Activated T-cell treated with anti-CD3 and anti-CD28 coated beads, Interleukin-2, amount 50 U/mL, for 72 hours (primary cell): ENCODE data around the gene STEEP1. TPM values are rescaled to one million over a fixed set of nuclear protein-coding genes. Genes with fewer than 3 reads are reported as not detected.

Source experiments
- ATAC-seq, 2 donors: fragments of 150-1000 bp; cut with Tn5 transposase; replicated peaks in 1 of 2; 2 replicates each; pipeline ENCODE4 v1.10.0; 2021; ENCODE audit warnings: moderate library complexity in 2 of 2, mild to moderate bottlenecking in 1 of 2
- DNase-seq, 2 donors: peaks; one replicate each; pipeline ENCODE4 v3.0.0; 2021 to 2022; ENCODE audit warnings: mixed read lengths in 1 of 2
- H3K27ac Mint-ChIP-seq: one replicate; pipeline ENCODE4 v1.8.0; 2022; ENCODE audit warnings: mild to moderate bottlenecking, moderate library complexity, mixed read lengths
- H3K27me3 Mint-ChIP-seq: one replicate; pipeline ENCODE4 v1.8.0; 2022; ENCODE audit warnings: low read depth, mixed read lengths
- H3K36me3 Mint-ChIP-seq, 2 donors: one replicate each; pipeline ENCODE4 v1.8.0; 2022; ENCODE audit warnings: mixed read lengths in 2 of 2, mild to moderate bottlenecking in 1 of 2; ENCODE audit not compliant: insufficient read depth in 2 of 2
- H3K4me1 Mint-ChIP-seq: one replicate; pipeline ENCODE4 v1.8.0; 2022; ENCODE audit warnings: low read depth, mixed read lengths
- H3K4me3 Mint-ChIP-seq, 2 donors: one replicate each; pipeline ENCODE4 v1.8.0; 2022; ENCODE audit warnings: mild to moderate bottlenecking in 2 of 2, mixed read lengths in 2 of 2, moderate library complexity in 2 of 2
- H3K9me3 Mint-ChIP-seq, 2 donors: one replicate each; pipeline ENCODE4 v1.8.0; 2022; ENCODE audit warnings: mixed read lengths in 2 of 2
- total RNA-seq, 2 donors: library from RNA; stranded (reverse); gene quantifications; one replicate each; pipeline ENCODE4 v1.2.3, GENCODE V29; 2022

Gene STEEP1
- total RNA-seq, 2 donors from 2014 or later = 22.1 to 23.5 TPM

DNA sequence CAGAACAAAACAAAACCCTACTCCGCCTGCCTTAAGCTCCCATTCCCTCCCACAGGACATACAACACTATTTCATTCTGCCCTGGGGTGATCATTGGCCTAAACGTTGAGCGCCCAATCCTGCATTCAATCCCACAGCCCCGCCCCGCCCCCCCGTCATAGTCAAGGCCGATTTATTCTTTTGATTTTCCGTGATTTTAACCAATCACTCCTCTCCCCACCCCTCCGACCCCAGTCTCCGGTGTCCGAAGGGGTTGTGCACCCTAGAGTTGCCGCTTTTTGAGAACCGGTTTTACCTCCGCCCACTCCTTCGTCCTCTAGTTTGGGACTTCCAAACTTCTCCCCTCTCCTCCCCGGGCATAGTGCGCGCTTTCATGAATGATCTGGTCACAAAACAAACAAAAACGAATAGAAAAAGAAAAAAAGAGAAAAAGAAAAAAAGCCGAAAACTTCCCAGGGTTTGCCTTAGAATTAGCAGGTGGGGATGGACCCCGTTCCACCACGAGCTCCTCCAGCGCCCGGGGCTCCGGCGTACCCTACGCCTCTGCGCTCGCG, 8.7 kb upstream of the STEEP1 start:
- Mint-ChIP-seq H3K4me3 (peak overlapping the region; percentile 84 to 90), H3K36me3 (peaks cover 0 to 4% of the 10 kb centered on the region in 2 donors), H3K27me3 (peaks cover 19% of the 10 kb centered on the region), H3K9me3 (no peaks in the 10 kb centered on the region), H3K27ac (peak overlapping the region; percentile 76), H3K4me1 (peaks cover 25% of the 10 kb centered on the region)
- ATAC-seq = peak; percentile 11 to 20
- no peak for DNase-seq

DNA sequence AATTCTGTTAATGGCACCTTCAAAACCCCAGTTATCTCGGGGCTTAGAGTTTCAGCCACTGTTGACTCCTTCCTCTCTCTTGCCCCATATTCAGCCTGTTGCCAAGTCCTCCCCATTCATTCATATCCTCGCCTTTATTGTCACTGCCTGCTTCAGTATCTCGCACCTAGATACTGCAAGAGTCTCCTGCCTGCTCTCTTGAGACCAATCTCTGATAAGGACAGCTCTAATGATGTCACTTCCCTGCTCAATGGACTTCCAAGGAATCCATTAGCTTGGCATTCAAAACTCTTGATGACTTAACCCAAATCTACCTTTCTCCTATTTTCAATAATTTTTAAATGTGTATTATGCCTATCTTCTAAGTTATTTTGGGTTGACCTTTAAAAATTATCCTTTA, 8.0 kb upstream of the STEEP1 start:
- H3K36me3 Mint-ChIP-seq = peaks cover 0 to 4% of the 10 kb centered on the region in 2 donors
- H3K4me1 Mint-ChIP-seq = peaks cover 20% of the 10 kb centered on the region
- H3K27ac Mint-ChIP-seq = peak overlapping the region; percentile 22
- H3K9me3 Mint-ChIP-seq = no peaks in the 10 kb centered on the region
- H3K4me3 Mint-ChIP-seq = peak overlapping the region; percentile 84 to 90
- H3K27me3 Mint-ChIP-seq = peaks cover 19% of the 10 kb centered on the region
- DNase-seq (no peak), ATAC-seq (no peak)

DNA sequence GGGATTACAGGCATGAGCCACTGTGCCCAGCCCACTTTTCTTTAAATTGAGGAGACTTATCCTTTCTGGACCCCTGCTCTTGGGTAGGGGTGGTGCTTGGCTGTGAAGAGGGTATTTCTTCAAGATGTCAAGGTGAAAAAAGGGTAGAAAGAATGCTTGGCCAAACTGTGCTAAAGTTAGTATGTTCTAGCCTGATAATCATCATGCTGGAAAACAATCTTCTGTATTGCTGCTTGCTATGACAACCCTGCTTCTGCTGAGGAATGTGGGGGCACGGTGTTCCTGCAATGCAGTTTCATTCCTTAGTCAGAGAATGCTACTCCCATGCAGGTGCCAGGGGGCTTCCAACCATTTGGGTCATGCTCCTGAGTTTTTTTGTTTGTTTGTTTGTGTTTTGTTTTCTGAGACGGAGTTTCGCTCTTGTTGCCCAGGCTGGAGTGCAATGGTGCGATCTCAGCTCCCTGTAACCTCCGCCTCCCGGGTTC, 5.2 kb upstream of the STEEP1 start:
- peaks cover 0 to 2% of the 10 kb centered on the region in 2 donors for H3K36me3 Mint-ChIP-seq
- DNase-seq (no peak), ATAC-seq (no peak)
- no peaks in the 10 kb centered on the region for H3K9me3 Mint-ChIP-seq
- peaks cover 33% of the 10 kb centered on the region for H3K27me3 Mint-ChIP-seq
- H3K4me1 Mint-ChIP-seq = peaks cover 15% of the 10 kb centered on the region
- no peak overlapping the region for H3K27ac Mint-ChIP-seq
- H3K4me3 Mint-ChIP-seq = no peak overlapping the region

DNA sequence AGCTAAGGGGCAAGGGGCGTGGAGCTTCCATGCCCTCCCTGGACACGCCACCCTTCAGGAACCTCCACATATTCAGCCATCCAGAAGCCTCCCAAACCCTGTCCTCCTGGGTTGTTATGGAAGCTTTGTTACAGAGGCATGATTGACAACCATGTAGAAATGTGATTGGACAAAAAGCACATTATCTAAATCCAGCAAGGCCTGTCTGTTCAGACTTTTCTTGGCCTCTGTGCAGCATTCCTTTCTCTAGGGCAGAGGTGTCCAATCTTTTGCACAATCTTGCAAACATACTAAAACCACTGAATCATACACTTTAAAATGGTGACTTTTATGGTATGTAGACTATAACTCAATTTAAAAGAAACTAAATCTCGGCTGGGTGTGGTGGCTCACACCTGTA, 12.7 kb downstream of the STEEP1 start:
- no peak for DNase-seq
- peaks cover 2 to 4% of the 10 kb centered on the region in 2 donors for H3K36me3 Mint-ChIP-seq
- no peak for ATAC-seq
- H3K4me3 Mint-ChIP-seq = no peak overlapping the region
- H3K4me1 Mint-ChIP-seq = no peaks in the 10 kb centered on the region
- no peaks in the 10 kb centered on the region for H3K9me3 Mint-ChIP-seq
- H3K27me3 Mint-ChIP-seq = peaks cover 6% of the 10 kb centered on the region
- H3K27ac Mint-ChIP-seq = no peak overlapping the region

GRCh38 chrX:119549327-119550016, 15.7 kb downstream of the STEEP1 start:
- ATAC-seq = no peak
- DNase-seq = no peak
- H3K4me3 Mint-ChIP-seq = no peak overlapping the region

GRCh38 chrX:119541188-119541587, 24.0 kb downstream of the STEEP1 start:
- no peaks in the 10 kb centered on the region for H3K9me3 Mint-ChIP-seq
- ATAC-seq (no peak), DNase-seq (no peak)
- no peaks in the 10 kb centered on the region for H3K27me3 Mint-ChIP-seq
- H3K27ac Mint-ChIP-seq = no peak overlapping the region
- H3K4me1 Mint-ChIP-seq = no peaks in the 10 kb centered on the region
- no peak overlapping the region for H3K4me3 Mint-ChIP-seq
- H3K36me3 Mint-ChIP-seq = peaks cover 0 to 5% of the 10 kb centered on the region in 2 donors

More at GRCh38 chrX:119549327-119550016, 15.7 kb downstream of the STEEP1 start:
- H3K27ac Mint-ChIP-seq = peak overlapping the region; percentile 42
- no peaks in the 10 kb centered on the region for H3K36me3 Mint-ChIP-seq
- H3K27me3 Mint-ChIP-seq = no peaks in the 10 kb centered on the region
- H3K4me1 Mint-ChIP-seq = no peaks in the 10 kb centered on the region
- no peaks in the 10 kb centered on the region for H3K9me3 Mint-ChIP-seq

DNA sequence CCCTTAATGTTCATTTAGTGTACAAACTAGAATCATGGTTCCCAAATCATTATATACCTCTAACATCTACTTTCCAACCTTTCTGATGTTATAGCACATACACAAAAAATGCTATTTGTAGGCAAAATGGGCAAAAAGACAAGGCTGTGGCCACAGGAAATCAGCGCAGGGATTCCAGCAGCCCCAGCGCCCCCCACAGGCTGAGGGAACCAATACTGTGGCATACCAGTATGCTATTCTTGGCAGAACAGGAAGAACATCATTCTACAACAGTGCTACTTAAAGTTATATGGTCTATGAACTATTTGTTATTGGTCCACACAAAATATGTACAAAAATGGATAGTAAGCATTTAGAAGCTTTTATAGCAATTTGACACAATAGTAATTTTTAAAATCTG, 25.3 kb downstream of the STEEP1 start:
- ATAC-seq (no peak), DNase-seq (peak in 1 of 2 donors; percentile 24)
- no peak overlapping the region for H3K27ac Mint-ChIP-seq
- H3K27me3 Mint-ChIP-seq = no peaks in the 10 kb centered on the region
- no peak overlapping the region for H3K4me3 Mint-ChIP-seq
- H3K4me1 Mint-ChIP-seq = no peaks in the 10 kb centered on the region
- peaks cover 0 to 5% of the 10 kb centered on the region in 2 donors for H3K36me3 Mint-ChIP-seq
- H3K9me3 Mint-ChIP-seq = no peaks in the 10 kb centered on the region

DNA sequence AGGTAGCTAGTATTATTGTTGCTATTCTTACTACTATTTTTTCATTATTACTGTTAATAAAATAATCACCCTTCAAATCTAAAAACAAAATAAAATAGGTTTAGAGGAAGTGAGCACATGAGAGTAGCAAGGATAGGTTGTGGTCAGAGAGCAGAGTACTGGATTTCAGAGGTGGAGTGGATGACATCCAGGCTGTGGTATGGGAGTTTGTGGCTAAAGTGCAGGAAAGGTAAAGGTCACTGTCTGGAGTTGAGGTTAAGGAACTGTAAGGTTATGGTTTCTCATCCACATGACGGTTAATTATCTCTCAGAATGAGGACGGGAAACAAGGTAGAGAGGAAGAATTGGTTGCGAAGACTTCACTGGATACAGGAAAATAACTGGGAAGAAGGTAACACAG, 27.7 kb downstream of the STEEP1 start:
- peaks cover 0 to 5% of the 10 kb centered on the region in 2 donors for H3K36me3 Mint-ChIP-seq
- H3K4me1 Mint-ChIP-seq = no peaks in the 10 kb centered on the region
- DNase-seq (no peak), ATAC-seq (no peak)
- no peak overlapping the region for H3K4me3 Mint-ChIP-seq
- no peaks in the 10 kb centered on the region for H3K9me3 Mint-ChIP-seq
- peak overlapping the region; percentile 4 for H3K27ac Mint-ChIP-seq
- no peaks in the 10 kb centered on the region for H3K27me3 Mint-ChIP-seq

GRCh38 chrX:119529345-119530276, 35.6 kb downstream of the STEEP1 start:
- peaks cover 0 to 1% of the 10 kb centered on the region in 2 donors for H3K36me3 Mint-ChIP-seq
- no peaks in the 10 kb centered on the region for H3K4me1 Mint-ChIP-seq
- no peak overlapping the region for H3K4me3 Mint-ChIP-seq
- no peak for DNase-seq
- H3K9me3 Mint-ChIP-seq = no peaks in the 10 kb centered on the region
- H3K27me3 Mint-ChIP-seq = no peaks in the 10 kb centered on the region
- no peak for ATAC-seq
- no peak overlapping the region for H3K27ac Mint-ChIP-seq

- H3K27me3 Mint-ChIP-seq = peaks cover 5% of the 10 kb centered on the region
- ATAC-seq = no peak
- no peaks in the 10 kb centered on the region for H3K9me3 Mint-ChIP-seq
- H3K27ac Mint-ChIP-seq = no peak overlapping the region
- H3K4me1 Mint-ChIP-seq = no peaks in the 10 kb centered on the region
- no peaks in the 10 kb centered on the region for H3K36me3 Mint-ChIP-seq
- no peak overlapping the region for H3K4me3 Mint-ChIP-seq
- DNase-seq = no peak
These were observed 41.5 kb downstream of the STEEP1 start for GRCh38 chrX:119523664-119524184.

GRCh38 chrX:119521246-119521645, 44.0 kb downstream of the STEEP1 start:
- Mint-ChIP-seq H3K4me3 (no peak overlapping the region), H3K36me3 (no peaks in the 10 kb centered on the region), H3K4me1 (peaks cover 4% of the 10 kb centered on the region), H3K9me3 (no peaks in the 10 kb centered on the region), H3K27me3 (peaks cover 5% of the 10 kb centered on the region), H3K27ac (no peak overlapping the region)
- no peak for DNase-seq
- no peak for ATAC-seq

- Mint-ChIP-seq H3K27me3 (peaks cover 5% of the 10 kb centered on the region), H3K27ac (no peak overlapping the region), H3K4me1 (peaks cover 5% of the 10 kb centered on the region), H3K9me3 (no peaks in the 10 kb centered on the region), H3K4me3 (no peak overlapping the region), H3K36me3 (no peaks in the 10 kb centered on the region)
- DNase-seq (no peak), ATAC-seq (no peak)
These were observed 46.8 kb downstream of the STEEP1 start for GRCh38 chrX:119518371-119518770.
